Stimulated activated CD8-positive, alpha-beta memory T cell treated with anti-CD3 and anti-CD28 coated beads, Interleukin-2, amount 100 ng/mL, for 1 hour (primary cell): ENCODE results near the gene SERPING1.
A peak's percentile ranks its signal among the peaks of the same experiment; 100 is the strongest.

ENCODE experiments used
- DNase-seq, 2 donors: peaks; one replicate each; pipeline ENCODE4 v3.0.0-alpha.2; 2020; ENCODE audit warnings: low read depth in 2 of 2

The SERPING1 gene

GRCh38 chr11:57597461-57597915 lies at the start of gene SERPING1:
Gene SERPING1 (plus strand): TSS chr11:57597685. CDS start chr11:57598271, 586 bp downstream.
- no peak for DNase-seq

- no peak for DNase-seq
These were observed 49.6 kb upstream of the SERPING1 start for GRCh38 chr11:57547854-57548377.

GRCh38 chr11:57549983-57550382 lies 47.5 kb upstream of the SERPING1 start:
- no peak for DNase-seq

GRCh38 chr11:57551941-57552340 lies 45.5 kb upstream of the SERPING1 start:
- no peak for DNase-seq

- DNase-seq, result no peak
These were observed 45.0 kb upstream of the SERPING1 start for GRCh38 chr11:57552479-57552878.

- DNase-seq, result no peak
These were observed 42.1 kb upstream of the SERPING1 start for GRCh38 chr11:57555393-57555792.

GRCh38 chr11:57556041-57556440 lies 41.4 kb upstream of the SERPING1 start:
- DNase-seq, result no peak

- DNase-seq, result no peak
These were observed 37.3 kb upstream of the SERPING1 start for GRCh38 chr11:57560146-57560545.

- DNase-seq, result no peak
These were observed 34.9 kb upstream of the SERPING1 start for GRCh38 chr11:57562596-57562995.

- no peak for DNase-seq
These were observed 31.2 kb upstream of the SERPING1 start for GRCh38 chr11:57566005-57566904.

- DNase-seq, result peak in 1 of 2 donors; percentile 6
These were observed 30.5 kb upstream of the SERPING1 start for GRCh38 chr11:57566905-57567514.

GRCh38 chr11:57567515-57568329 lies 29.8 kb upstream of the SERPING1 start, which contains the start of gene UBE2L6:
Gene UBE2L6 (minus strand): TSS chr11:57567672. CDS start chr11:57567611, 61 bp downstream.
- DNase-seq, result peak; percentile 77 to 82

- DNase-seq, result no peak
These were observed 29.1 kb upstream of the SERPING1 start for GRCh38 chr11:57568330-57568766.

GRCh38 chr11:57571606-57572005 lies 25.9 kb upstream of the SERPING1 start:
- DNase-seq, result no peak

- no peak for DNase-seq
These were observed 23.4 kb upstream of the SERPING1 start for GRCh38 chr11:57574061-57574460.

- no peak for DNase-seq
These were observed 13.1 kb upstream of the SERPING1 start for GRCh38 chr11:57584341-57584740.

- no peak for DNase-seq
These were observed 12.2 kb upstream of the SERPING1 start for GRCh38 chr11:57585301-57585700.

GRCh38 chr11:57586711-57587245 lies 10.7 kb upstream of the SERPING1 start:
- no peak for DNase-seq

- DNase-seq, result no peak
These were observed 9.3 kb upstream of the SERPING1 start for GRCh38 chr11:57588046-57588710.

- no peak for DNase-seq
These were observed 1.1 kb upstream of the SERPING1 start for GRCh38 chr11:57596266-57596885.
